ENCODE data around the gene AKNAD1.

GRCh38 chr1:108777839-108778238, 79.1 kb downstream of the AKNAD1 start:
- TF ChIP-seq, protein P1, sequence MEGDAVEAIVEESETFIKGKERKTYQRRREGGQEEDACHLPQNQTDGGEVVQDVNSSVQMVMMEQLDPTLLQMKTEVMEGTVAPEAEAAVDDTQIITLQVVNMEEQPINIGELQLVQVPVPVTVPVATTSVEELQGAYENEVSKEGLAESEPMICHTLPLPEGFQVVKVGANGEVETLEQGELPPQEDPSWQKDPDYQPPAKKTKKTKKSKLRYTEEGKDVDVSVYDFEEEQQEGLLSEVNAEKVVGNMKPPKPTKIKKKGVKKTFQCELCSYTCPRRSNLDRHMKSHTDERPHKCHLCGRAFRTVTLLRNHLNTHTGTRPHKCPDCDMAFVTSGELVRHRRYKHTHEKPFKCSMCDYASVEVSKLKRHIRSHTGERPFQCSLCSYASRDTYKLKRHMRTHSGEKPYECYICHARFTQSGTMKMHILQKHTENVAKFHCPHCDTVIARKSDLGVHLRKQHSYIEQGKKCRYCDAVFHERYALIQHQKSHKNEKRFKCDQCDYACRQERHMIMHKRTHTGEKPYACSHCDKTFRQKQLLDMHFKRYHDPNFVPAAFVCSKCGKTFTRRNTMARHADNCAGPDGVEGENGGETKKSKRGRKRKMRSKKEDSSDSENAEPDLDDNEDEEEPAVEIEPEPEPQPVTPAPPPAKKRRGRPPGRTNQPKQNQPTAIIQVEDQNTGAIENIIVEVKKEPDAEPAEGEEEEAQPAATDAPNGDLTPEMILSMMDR (IDR thresholded peaks at IDR 0.05) = no peak
- TF ChIP-seq POLR2AphosphoS5 (IDR thresholded peaks at IDR 0.05; ENCODE audit: low read depth, low read length) (no peak), MXI1 (IDR thresholded peaks at IDR 0.05; ENCODE audit: low read depth, low read length) (no peak), CHD2 (IDR thresholded peaks at IDR 0.05; ENCODE audit: low read length, partially characterized antibody) (no peak), RFX5 (IDR thresholded peaks at IDR 0.05; ENCODE audit: low read length) (no peak), FOSL2 (IDR thresholded peaks at IDR 0.05; ENCODE audit: borderline replicate concordance, low read depth) (no peak), IRF3 (IDR thresholded peaks at IDR 0.05; ENCODE audit: low read depth, low read length) (no peak)
- TF ChIP-seq, protein P2, sequence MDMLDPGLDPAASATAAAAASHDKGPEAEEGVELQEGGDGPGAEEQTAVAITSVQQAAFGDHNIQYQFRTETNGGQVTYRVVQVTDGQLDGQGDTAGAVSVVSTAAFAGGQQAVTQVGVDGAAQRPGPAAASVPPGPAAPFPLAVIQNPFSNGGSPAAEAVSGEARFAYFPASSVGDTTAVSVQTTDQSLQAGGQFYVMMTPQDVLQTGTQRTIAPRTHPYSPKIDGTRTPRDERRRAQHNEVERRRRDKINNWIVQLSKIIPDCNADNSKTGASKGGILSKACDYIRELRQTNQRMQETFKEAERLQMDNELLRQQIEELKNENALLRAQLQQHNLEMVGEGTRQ (IDR thresholded peaks at IDR 0.05; ENCODE audit: borderline replicate concordance, low read depth, low read length) = no peak
- TF ChIP-seq, protein P3, sequence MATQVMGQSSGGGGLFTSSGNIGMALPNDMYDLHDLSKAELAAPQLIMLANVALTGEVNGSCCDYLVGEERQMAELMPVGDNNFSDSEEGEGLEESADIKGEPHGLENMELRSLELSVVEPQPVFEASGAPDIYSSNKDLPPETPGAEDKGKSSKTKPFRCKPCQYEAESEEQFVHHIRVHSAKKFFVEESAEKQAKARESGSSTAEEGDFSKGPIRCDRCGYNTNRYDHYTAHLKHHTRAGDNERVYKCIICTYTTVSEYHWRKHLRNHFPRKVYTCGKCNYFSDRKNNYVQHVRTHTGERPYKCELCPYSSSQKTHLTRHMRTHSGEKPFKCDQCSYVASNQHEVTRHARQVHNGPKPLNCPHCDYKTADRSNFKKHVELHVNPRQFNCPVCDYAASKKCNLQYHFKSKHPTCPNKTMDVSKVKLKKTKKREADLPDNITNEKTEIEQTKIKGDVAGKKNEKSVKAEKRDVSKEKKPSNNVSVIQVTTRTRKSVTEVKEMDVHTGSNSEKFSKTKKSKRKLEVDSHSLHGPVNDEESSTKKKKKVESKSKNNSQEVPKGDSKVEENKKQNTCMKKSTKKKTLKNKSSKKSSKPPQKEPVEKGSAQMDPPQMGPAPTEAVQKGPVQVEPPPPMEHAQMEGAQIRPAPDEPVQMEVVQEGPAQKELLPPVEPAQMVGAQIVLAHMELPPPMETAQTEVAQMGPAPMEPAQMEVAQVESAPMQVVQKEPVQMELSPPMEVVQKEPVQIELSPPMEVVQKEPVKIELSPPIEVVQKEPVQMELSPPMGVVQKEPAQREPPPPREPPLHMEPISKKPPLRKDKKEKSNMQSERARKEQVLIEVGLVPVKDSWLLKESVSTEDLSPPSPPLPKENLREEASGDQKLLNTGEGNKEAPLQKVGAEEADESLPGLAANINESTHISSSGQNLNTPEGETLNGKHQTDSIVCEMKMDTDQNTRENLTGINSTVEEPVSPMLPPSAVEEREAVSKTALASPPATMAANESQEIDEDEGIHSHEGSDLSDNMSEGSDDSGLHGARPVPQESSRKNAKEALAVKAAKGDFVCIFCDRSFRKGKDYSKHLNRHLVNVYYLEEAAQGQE (IDR thresholded peaks at IDR 0.05; ENCODE audit: low read depth, low read length) = no peak
